Hepatocyte (in vitro differentiated cells): ENCODE data around the gene GIMAP7.

Source experiments
- CTCF ChIP-seq: fragments of 200-600 bp; sonication (generic); IDR thresholded peaks from 2 replicates; pipeline ENCODE4 v1.5.1; 2016; ENCODE audit warnings: antibody characterized with exemption, mild to moderate bottlenecking; ENCODE audit not compliant: poor library complexity
- EZH2phosphoT487 ChIP-seq: fragments of 200-600 bp; sonication (generic); IDR thresholded peaks from one replicate; pipeline ENCODE4 v1.6.1; 2018; ENCODE audit warnings: antibody characterized with exemption, mild to moderate bottlenecking, low read depth, moderate library complexity; ENCODE audit not compliant: unreplicated experiment, severe bottlenecking

DNA sequence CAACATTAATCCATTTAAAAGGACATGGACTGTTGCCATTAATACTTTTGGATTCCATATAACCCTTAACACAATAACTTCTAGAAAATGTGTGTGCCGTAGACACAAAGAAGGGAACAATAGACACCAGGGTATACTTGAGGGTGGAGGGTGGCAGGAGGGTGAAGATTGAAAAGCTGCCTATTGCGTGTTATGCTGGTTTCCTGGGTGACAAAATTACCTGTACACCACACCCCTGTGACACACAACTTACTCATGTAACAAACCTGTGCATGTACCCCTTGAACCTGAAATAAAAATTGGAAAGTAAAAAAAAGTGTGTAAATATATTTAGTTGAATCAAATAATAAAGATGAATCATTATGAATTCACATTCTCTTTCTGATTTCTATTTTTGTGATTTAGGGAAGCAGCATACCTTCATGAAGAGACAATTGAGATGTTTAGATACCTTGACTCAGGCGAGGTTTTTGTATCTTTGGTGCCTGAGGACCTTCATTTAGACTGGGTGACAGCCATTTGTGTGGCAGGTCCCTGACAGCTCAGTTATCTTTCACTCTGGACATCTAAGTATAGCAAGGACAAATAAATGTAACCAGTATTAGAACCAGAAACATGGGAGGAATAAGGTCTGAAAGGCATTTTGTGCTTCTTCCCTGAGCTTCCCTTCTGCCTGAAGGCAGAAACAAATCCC, 35.5 kb upstream of the GIMAP7 start:
- TF ChIP-seq EZH2phosphoT487 (no peak), CTCF (no peak)
